AG10803 (cell line): ENCODE results near the gene SYNPO2L.
"Not testable (repeated sequence)": the region's sequence is repeated elsewhere in the genome, so short reads cannot be mapped to it uniquely, and the experiment has no call there.

ENCODE experiments used
- DNase-seq: peaks from one replicate; pipeline ENCODE4 v3.0.0; 2010; ENCODE audit warnings: low read depth
- H3K4me3 ChIP-seq: 2 replicates; pipeline ENCODE4 v1.5.1; 2011; ENCODE audit warnings: mild to moderate bottlenecking, low read length, control low read depth
- CTCF ChIP-seq: conservative IDR thresholded peaks from 2 replicates; pipeline ENCODE4 v1.5.1; 2011; ENCODE audit warnings: mild to moderate bottlenecking, low read length, control low read depth, inconsistent platforms

The SYNPO2L gene

GRCh38 chr10:73627300-73627699 is 28.5 kb downstream of the SYNPO2L start:
- DNase-seq = no peak
- no peak for TF ChIP-seq CTCF
- no peak overlapping the region for H3K4me3 ChIP-seq

DNA sequence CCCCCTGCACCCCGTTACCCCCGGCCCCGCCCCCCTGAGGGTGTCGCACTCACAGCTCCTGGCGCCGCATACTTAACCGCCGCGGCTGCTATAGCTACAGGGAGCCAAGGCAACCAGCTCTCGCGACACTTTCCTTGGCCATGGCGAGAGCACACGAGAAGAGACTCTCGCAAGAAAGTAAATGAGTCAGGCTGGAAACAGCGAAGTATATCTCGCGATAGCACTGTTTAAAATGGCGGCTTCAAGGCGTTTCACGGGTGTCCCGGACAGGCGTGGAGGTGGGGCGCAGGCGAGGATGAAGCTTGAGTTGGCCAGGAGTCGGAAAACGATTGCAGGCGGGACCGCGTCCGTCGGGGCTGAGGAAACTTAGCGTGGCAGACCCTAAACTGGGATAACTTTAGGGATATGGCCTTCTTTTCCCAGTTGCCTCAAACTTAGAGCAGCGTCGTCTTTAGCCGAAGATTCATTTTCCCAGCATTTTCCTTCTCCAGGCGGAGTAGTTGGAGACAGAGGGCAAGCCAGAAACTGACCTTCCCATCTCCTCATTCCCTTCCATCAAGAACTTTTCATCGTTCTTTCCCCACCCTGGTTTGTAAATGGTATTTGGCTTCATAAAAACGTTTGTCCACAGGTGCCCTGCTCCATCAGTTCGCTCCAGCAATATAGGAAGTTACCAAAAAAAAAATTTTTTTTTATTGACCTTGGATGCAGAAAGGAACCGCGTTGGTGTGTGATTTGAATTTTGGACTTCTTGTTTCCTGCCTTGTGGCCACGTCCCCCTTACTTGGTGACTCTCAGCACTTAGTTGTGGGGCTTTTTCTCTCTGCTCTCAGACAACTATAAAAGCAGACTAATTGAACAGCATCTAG is 29.7 kb downstream of the SYNPO2L start:
- H3K4me3 ChIP-seq = peak overlapping the region; percentile 86
- no peak for TF ChIP-seq CTCF
- DNase-seq = peak; percentile 98

- peak; percentile 16 for DNase-seq
Observed at GRCh38 chr10:73625004-73625883, 30.6 kb downstream of the SYNPO2L start.

GRCh38 chr10:73623056-73623455 is 32.8 kb downstream of the SYNPO2L start:
- no peak for TF ChIP-seq CTCF
- no peak for DNase-seq
- H3K4me3 ChIP-seq = no peak overlapping the region

More at GRCh38 chr10:73625004-73625883, 30.6 kb downstream of the SYNPO2L start:
- TF ChIP-seq CTCF = no peak
- peak overlapping the region; percentile 86 for H3K4me3 ChIP-seq

DNA sequence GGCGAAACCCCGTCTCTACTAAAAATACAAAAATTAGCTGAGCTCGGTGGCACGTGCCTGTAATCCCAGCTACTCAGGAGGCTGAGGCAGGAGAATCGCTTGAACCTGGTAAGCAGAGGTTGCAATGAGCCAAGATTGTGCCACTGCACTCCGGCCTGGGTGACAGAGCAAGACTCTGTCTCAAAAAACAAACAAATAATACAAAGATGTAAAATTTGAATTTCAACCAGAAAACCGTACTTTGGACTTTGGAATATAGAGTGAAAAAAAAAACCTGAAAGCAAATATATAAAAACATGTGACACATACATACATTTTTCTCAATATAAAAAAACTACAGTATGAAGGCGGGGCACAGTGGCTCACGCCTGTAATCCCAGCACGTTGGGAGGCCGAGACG is 34.9 kb downstream of the SYNPO2L start:
- not testable (repeated sequence) for DNase-seq

GRCh38 chr10:73617143-73617542 is 38.7 kb downstream of the SYNPO2L start:
- not testable (repeated sequence) for H3K4me3 ChIP-seq, DNase-seq

More for the DNA sequence above, 34.9 kb downstream of the SYNPO2L start:
- H3K4me3 ChIP-seq = not testable (repeated sequence)

- TF ChIP-seq CTCF = no peak
- DNase-seq = no peak
- no peak overlapping the region for H3K4me3 ChIP-seq
Observed at GRCh38 chr10:73614720-73615119, 41.1 kb downstream of the SYNPO2L start.

DNA sequence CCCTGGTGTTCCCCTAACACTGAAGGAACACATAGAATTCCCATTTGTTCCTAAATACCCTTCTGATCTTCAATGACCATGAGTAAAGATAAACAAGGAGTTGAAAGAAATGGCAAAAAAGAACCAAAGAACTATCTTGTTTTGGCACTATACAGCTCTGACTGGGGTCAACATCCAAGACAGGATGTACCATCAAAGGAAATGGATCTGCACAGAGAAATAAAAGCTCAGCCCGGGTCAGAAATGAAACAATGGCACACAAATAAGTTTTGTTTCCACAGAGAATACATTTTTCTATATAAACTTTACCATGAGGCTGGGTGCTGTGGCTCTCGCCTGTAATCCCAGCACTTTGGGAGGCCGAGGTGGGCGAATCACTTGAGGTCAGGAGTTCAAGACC is 46.7 kb downstream of the SYNPO2L start:
- TF ChIP-seq CTCF = no peak
- H3K4me3 ChIP-seq = no peak overlapping the region
- no peak for DNase-seq
